HL-60 (cell line): ENCODE data around the gene ZMYND12.

ENCODE experiments used
- DNase-seq, 2 experiments: peaks; one replicate each; pipeline ENCODE4 v3.0.0-alpha.2; 2010 to 2020; ENCODE audit warnings: low read depth in 1 of 2, low spot score in 1 of 2
- H3K27ac ChIP-seq: fragments of 250-450 bp; sonication (Bioruptor Pico); replicated peaks from 2 replicates; pipeline ENCODE4 v1.5.1; 2020; ENCODE audit warnings: mild to moderate bottlenecking, moderate library complexity
- H3K27me3 ChIP-seq: fragments of 250-450 bp; sonication (Bioruptor Pico); 2 replicates; pipeline ENCODE4 v1.5.1; 2021; ENCODE audit warnings: mild to moderate bottlenecking, moderate library complexity; ENCODE audit not compliant: insufficient read depth, poor library complexity, severe bottlenecking
- H3K4me3 ChIP-seq: replicated peaks from 2 replicates; pipeline ENCODE4 v1.5.1; 2011; ENCODE audit warnings: mild to moderate bottlenecking, control low read depth, low read length; ENCODE audit not compliant: insufficient read depth
- CTCF ChIP-seq: IDR thresholded peaks from one replicate; pipeline ENCODE4 v1.5.1; 2011; ENCODE audit warnings: low read length, control low read depth, inconsistent platforms; ENCODE audit not compliant: insufficient read depth
- GABPA ChIP-seq: IDR thresholded peaks from 2 replicates; pipeline ENCODE4 v1.6.1; 2012; ENCODE audit warnings: low read depth
- POLR2AphosphoS5 ChIP-seq: IDR thresholded peaks from 2 replicates; pipeline ENCODE4 v1.6.1; 2012; ENCODE audit warnings: low read depth
- REST ChIP-seq: IDR thresholded peaks from 2 replicates; pipeline ENCODE4 v1.6.1; 2012; ENCODE audit warnings: low read depth; ENCODE audit not compliant: insufficient replicate concordance
- SPI1 ChIP-seq: IDR thresholded peaks from 2 replicates; pipeline ENCODE4 v1.6.1; 2012; ENCODE audit warnings: low read depth, mild to moderate bottlenecking, borderline replicate concordance

Gene ZMYND12

GRCh38 chr1:42490237-42490636 lies 34.4 kb upstream of the ZMYND12 start:
- DNase-seq = no peak
- no peak overlapping the region for H3K4me3 ChIP-seq
- no peak overlapping the region for H3K27ac ChIP-seq
- TF ChIP-seq CTCF (no peak), REST (no peak), SPI1 (no peak), GABPA (no peak), POLR2AphosphoS5 (no peak)
- no peaks in the 10 kb centered on the region for H3K27me3 ChIP-seq

- Histone ChIP-seq H3K4me3 (no peak overlapping the region), H3K27ac (no peak overlapping the region), H3K27me3 (no peaks in the 10 kb centered on the region)
- TF ChIP-seq GABPA = no peak
- TF ChIP-seq POLR2AphosphoS5 = no peak
- TF ChIP-seq SPI1 = no peak
- no peak for TF ChIP-seq REST
- no peak for TF ChIP-seq CTCF
- DNase-seq = no peak
These were observed 28.6 kb upstream of the ZMYND12 start for GRCh38 chr1:42484382-42484781.

- DNase-seq = no peak
- no peak for TF ChIP-seq REST
- TF ChIP-seq POLR2AphosphoS5 = no peak
- no peak for TF ChIP-seq SPI1
- no peak for TF ChIP-seq CTCF
- TF ChIP-seq GABPA = no peak
- Histone ChIP-seq H3K27ac (no peak overlapping the region), H3K27me3 (no peaks in the 10 kb centered on the region), H3K4me3 (no peak overlapping the region)
These were observed 26.9 kb upstream of the ZMYND12 start for GRCh38 chr1:42482635-42483153.
